Measurements from ENCODE around the gene SPAG16.
"Not testable (repeated sequence)": the region's sequence is repeated elsewhere in the genome, so short reads cannot be mapped to it uniquely, and the experiment has no call there.

SPAG16 gene

DNA sequence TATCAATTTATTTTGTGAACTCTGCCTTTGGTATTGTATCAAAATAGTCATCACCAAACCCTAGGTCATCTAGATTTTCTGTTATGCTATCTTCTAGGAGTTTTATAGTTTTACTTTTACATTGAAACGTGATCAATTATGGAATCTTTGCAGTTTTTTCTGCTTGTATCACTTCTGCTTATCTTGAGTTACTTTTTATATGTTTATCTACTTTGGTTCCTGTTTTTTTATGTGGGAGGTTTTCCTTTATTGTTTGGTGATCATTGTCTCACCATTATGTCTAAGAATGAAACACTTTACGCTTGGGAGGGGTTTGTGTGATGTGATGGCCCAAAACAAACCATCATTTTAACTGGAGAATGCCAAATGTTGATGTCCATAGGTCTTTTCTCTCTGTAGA, 261.2 kb downstream of the SPAG16 start:
- no peak for DNase-seq (ENCODE audit: low read depth)

DNA sequence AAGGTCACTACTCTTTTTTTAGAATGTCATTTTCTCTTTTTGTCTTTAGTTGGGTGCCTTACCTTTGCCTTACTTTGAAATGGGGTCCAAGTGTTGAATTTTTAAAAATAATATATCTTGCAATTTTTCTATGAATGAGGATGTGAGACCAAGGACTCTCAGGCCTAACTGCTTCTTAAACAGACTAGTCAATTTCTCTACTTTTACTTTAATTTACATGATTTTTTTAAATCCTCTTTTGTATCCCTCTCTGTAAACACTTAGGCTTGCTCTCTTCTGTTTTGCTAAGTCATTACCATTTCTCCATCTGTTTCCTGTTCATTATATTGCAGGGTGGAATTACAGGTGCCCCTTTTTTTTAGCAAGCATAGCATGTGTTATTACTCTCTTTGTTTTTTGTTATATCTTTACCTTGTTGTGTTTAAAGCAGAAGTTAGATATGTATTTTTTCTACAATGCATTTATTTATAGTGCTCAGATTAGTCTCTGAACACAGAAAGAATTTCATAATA, 261.8 kb downstream of the SPAG16 start:
- no peak for DNase-seq (ENCODE audit: low read depth)

DNA sequence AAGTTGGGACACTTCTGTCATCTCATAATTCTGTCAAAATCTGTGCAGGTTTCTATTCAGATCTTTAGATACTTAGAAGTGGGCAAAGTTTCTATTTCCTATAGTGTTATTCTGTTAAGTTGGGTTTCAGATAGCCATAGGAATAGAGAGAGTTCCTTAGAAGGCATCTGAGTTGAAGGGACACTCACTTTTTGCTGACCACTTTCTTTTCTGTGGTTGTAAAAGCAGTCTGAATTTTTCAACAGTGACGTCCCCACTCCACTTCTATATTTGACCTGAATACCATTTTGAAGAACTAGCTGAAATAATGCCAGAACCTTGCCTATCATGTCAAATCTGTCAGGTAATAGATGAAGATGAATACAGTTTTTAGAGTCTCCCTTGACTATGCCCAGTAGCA, 267.3 kb downstream of the SPAG16 start:
- no peak for DNase-seq (ENCODE audit: low read depth)

DNA sequence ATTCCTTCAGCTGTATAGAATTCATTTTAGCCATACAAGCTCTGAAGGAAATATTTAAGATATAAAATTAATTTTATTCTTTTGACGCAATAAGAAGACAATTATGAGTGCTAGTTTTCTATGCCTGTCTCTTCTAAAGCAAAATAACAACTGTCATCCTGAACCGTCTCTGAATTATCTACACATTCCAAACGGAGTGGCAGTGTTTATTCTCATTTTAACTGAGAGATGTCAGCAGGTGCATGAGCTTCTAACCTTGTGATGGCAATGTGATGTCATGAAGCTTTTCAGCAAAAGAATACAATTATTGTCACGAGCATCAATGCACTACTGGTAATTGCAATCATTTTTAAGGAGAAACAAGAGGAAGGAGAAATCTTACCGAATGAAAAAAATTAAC, 274.8 kb downstream of the SPAG16 start:
- DNase-seq (ENCODE audit: low read depth), result no peak

DNA sequence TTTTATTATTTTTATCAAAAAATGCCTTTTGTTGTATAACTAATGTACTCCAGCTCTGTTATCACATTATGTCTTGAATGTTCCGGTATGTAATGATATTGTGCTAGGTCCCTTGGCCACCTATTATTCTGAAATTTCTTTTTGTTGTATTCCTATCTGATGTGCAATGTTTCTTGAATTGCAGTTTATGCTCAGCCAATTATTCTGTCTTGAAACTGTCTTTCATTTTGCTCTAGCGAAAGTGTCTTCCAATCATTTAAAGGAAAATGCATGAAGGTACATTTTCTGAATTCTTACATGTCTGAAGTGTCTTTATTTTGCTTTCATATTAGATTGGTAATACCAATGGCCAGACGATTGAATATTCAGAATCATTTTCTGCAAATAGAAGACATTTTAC, 277.5 kb downstream of the SPAG16 start:
- no peak for DNase-seq (ENCODE audit: low read depth)

DNA sequence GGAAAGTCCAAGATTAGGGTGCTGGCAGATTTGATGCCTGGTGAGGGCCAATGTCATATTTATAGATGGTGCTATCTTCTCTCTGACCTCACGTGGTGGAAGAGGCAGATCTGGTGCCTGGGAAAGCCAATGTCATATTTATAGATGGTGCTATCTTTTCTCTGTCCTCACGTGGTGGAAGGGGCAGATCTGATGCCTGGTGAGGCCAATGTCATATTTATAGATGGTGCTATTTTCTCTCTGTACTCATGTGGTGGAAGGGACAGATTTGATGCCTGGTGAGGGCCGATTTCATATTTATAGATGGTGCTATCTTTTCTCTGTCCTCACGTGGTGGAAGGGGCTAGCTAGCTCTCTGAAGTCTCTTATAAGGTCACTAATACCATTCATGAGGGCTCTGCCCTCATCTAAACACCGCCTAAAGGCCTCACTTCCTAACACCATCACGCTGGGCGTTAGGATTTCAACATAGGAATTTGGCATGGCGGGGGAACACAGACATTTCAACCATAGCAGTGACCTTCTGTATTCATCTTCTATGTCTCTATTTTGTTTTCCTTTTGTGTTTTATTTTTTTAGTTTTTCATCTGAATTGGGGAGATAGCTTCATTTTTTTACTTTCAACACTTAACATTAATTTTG, 278.4 kb downstream of the SPAG16 start:
- no peak for DNase-seq (ENCODE audit: low read depth)

DNA sequence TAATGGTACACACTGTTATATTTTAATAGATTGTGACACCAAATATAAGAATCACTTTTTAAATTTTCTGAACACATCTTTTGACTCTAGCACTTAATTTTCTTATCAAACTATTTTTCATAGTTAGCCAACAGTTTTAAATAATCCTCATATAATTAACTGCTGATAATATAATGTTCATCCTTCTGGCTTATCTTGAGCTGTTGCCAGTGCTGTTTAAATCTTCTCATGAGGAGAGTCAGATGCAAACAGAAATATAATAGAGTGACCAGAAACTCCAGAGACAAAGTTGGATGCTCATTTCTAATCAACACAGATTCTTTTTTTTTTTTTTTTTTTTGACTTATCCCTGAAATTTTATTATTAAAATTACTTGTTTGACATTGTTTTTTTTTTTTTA, 282.6 kb downstream of the SPAG16 start:
- DNase-seq (ENCODE audit: low read depth), result no peak

DNA sequence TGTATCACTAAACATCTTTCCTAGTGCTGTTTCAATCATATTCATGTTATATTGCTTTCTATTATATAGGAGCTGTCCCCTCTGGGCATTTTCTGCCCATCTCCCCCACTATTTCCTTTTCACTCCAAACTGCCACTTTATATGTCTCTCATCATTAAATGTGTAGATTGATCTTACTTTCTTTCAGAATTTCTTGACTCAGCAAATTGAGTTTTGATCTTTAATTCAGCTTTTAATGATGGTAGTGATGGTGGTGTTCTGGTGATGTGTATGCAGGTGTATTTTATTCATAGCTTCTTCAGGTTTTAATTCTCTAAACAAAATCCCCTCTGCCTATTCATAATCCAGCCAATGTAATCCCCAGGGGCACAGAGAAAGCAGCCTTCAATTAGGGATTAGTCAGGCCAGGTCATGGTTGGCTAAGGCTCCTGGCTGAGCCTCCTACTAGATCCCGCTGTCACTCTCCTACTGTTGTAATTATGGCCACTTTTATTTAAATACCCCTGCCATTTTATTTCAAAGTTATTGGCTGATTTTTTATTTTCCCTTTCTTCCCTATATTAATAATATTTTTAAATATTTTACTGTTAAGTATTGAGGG, 325.4 kb downstream of the SPAG16 start:
- no peak for DNase-seq (ENCODE audit: low read depth)

DNA sequence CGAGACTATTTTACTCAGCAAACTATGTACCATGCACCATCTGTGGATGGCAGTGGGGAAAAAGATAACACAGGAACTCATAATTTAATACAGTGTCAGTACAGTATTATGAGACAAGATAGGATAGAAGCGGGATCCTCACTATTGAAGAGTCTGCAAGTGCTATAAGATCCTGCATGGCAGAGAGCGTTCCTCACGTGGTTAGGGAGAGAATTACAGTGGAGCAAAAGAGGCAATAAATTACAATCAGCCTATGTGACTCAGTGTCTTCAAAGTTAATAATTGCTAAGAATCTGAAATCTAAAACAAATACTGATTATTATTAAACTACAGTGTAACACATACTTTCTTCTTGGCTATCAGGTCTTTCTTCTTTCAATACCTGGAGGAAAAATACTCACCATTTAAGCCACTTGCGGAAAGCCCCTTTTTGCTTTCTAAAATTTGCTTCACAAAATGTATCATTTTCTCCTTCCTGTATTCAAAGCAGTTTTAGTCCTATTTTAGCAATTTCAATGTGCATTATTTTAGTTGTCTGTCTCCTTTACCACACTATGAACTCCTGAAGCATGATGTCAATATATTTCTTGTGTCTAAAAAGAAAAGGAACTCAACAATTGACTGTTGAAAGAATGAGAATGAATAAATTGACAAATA, 342.9 kb downstream of the SPAG16 start:
- DNase-seq (ENCODE audit: low read depth), result no peak

DNA sequence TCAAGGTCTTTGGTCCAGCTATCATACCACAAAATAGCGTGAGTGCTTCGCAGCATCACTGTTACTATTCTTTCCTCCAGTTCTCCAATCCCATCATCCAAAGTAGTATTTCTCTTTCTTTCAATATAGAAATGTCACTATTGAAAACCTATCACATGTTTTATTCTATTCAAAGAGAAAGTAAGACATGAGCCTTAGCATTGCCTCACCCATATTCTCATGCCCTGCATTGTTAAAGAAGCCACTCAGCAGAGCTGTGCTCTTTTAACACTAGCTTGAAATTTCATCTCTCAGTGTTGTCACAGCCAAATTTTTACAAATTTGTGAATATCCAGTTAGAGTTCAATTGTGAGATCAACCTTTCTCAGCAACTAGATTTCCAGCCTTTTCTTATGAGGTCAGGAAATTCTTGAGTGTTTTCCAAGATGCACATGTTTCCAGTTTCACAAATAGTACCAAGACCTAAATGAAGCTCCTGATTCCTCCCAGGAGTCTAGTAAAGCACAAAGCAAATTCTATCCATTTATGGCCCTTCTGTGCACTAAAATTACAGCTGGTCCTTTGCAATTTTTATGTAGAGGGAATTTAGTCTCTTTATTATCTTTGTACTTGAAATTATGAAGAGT, 343.7 kb downstream of the SPAG16 start:
- no peak for DNase-seq (ENCODE audit: low read depth)

DNA sequence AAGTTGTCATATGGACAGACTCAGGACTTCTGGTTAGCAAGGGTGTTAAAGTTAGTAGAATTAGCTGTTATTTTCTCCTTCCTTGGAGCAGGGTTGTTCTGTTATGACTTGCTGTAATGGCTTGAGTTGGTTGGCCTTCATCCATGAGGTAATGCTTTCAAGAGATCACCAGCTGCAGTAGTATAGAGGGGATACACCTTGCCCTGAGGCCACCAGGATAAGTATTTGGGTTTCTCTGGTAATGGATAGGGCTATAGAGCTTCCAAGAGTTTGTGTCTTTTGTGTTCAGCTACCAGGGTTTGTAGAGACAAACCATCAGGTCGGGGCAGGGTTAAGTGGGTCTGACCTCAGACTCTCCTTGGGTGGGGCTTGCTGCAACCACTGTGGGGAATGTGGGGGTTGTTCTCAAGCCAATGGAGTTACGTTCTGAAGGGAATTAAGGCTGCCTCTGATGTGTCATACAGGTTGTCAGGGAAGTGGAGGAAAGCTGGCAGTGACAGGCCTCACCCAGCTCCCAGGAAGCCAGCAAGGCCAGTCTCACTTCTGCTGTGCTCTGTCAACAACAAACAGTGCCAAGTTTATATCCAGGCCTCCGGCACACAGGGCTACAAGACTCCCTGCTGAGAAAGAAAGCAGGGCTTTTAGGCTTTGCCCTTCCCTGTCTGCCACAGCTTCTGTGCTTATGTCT, 356.6 kb downstream of the SPAG16 start:
- DNase-seq (ENCODE audit: low read depth), result no peak

DNA sequence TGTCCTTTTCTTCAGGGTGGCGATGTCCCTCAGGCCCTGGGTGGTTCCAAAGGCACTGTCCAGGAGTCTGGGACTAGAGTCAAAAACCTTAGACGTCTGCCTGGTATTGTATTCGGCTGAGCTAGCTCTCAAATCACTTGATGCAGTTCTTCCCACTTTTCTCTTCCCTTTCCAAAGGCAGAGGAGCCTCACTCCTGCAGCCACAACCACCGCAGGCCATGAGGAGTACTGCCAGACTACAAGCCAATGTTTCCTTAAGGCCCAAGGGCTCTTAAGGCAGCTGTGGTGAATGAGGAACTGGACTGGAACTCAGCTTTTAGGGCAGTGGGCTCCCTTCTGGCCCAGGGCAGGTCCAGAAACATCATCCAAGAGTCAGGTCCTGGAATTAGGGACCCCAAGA, 360.7 kb downstream of the SPAG16 start:
- no peak for DNase-seq (ENCODE audit: low read depth)

DNA sequence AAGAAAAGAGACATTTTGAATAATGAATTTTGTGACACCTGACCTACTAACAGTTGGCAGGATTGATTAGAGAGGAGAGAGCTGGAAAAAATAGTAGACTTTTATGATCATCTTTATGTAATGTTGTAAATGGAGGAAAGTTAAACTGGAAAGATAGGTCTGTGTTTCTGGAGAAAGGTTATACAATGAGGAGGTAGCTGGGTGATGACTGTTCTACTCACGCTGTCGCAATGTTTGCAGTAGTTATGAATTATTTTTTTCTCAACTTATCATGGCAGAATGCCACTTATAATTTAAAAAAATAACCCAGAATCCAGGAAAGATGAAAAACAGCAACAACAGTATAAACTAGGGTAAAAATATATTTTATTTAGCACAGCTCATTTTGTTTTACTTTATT, 364.9 kb downstream of the SPAG16 start:
- no peak for DNase-seq (ENCODE audit: low read depth)

DNA sequence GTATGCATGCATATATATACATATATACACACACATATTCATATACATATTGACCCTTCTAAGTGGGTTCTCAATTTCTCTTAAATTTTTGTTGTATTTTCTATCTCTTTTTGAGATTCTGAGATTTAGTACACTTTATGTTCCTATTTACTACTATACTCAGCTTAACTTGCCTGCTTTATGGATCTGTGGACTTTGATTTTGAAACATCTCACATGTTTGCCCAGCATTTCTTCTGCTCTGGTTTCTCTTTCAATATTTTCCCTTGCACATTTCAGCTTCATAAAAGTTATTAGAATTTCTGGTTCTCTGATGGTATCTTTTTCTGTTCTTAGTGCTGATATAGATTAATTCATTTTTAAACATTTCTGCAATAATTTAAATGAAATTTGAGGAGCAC, 380.6 kb downstream of the SPAG16 start:
- DNase-seq (ENCODE audit: low read depth), result no peak

DNA sequence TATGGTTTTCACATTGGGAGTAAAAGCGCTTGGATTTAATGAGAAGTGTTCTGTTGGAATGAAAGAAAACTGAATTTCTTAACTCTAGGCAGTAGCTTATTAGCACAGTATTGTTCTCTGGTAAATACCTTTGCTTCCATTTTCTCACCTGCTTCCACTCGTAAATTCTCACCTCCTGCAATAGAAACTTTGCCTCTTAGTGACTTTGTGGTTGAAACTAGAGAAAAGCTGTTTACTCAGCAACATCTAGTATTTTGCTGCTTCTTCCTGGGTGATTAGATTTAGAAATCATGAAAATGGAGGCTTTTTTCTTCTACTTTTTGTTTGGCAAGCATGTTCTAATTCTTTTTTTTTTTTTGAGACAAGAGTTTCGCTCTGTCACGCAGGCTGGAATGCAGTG, 385.4 kb downstream of the SPAG16 start:
- DNase-seq (ENCODE audit: low read depth), result no peak

DNA sequence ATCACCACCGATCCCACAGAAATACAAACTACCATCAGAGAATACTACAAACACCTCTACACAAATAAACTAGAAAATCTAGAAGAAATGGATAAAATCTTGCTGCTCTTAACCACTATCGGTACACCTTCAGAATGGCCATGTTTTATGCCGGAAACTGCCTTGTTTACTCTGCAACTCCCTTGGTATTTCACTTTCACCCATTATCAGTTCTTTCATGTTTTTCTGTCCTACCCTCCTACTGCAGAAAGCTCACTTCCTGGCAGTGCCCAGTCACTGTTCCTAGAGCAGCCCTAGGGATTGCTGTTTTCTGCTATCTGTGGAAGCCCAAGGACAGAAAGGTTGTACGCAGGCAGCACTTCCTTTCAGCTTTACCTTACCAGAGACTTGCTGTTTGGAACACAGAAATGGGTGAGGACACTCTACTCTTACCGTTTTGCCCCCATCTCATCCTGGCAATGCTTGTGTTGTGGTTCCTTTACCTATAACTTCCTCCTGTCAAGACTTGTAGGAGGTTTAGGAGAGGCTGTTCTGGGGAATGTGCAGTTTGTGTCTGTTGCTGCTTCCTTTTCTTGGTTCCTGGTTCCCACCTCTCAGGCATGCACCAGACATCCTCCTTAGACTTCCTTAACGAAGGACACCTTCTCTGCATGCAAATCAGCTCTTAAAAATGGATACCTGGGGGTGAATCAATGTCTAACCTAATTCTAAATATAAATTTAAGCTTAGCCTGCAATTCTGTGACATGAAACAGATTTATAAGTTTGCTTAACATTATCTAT, 394.4 kb downstream of the SPAG16 start:
- no peak for DNase-seq (ENCODE audit: low read depth)

DNA sequence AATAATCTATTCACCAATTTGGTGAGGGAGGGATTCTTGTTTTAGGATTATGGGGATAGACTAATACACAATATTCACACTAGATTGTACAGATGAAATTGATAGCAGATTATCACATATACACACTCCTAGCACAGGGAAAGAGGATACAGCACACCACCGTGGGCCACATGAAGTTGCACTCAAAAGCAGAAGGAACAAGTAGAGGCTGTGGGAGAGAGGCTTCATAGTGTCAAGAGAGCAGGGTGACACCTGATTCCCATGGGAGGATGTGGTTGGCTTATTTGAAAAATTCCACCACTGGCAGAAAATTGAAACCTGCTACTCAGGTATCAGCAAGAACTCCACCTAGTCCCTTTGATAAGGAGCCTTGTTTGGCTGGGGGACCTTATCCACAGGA, 395.6 kb downstream of the SPAG16 start:
- no peak for DNase-seq (ENCODE audit: low read depth)

DNA sequence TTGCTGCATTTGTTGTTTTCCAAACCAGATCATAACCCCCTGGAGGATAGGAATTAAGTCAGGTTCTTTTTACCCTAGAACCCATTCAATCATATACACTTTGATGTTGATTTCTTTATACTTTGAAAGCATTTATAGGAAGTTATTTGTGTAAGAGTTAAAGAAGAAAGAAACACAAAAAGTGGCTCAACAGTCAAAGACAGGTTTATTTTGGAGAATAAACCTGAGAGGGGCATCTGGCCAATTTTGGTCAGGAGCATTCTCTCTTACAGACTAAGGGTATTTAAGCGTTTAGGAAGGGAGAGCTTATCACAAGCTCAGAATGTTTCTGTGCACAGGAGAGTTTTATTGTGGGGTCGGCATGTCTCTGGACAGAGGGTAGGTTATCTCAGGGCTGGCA, 398.0 kb downstream of the SPAG16 start:
- DNase-seq (ENCODE audit: low read depth), result no peak

DNA sequence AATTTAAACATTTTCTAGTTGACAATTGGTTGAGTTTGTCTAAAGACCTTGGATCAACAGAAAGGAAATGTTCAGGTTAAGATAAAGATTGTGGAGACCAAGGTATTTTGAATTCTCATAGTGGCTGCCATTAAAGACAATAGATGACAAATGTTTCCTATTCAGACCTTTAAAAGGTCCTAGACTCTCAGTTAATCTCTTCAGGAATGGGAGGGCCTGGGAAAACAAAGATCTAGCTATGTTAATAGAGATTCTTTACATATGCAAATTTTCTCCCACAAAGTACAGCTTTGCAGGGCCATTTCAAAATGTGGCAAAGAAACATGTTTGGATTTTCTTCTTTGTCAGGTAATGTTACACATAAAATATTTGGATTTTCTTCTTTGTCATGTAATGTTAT, 403.9 kb downstream of the SPAG16 start:
- no peak for DNase-seq (ENCODE audit: low read depth)

DNA sequence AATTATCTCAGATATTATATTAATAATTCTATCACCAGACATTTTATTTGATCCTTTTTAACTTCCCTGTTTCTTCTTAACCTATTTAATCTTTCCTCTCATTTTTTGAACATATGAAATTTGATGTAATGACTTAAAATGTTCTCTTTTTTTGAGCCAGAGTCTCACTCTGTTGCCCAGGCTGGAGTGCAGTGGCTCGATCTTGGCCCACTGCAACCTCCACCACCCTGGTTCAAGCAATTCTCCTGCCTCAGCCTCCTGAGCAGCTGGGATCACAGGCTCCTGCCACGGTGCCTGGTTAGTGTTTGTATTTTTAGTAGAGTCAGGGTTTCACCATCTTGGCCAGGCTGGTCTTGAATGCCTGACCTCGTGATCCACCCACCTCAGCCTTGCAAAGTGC, 404.6 kb downstream of the SPAG16 start:
- not testable (repeated sequence) for DNase-seq (ENCODE audit: low read depth)

DNA sequence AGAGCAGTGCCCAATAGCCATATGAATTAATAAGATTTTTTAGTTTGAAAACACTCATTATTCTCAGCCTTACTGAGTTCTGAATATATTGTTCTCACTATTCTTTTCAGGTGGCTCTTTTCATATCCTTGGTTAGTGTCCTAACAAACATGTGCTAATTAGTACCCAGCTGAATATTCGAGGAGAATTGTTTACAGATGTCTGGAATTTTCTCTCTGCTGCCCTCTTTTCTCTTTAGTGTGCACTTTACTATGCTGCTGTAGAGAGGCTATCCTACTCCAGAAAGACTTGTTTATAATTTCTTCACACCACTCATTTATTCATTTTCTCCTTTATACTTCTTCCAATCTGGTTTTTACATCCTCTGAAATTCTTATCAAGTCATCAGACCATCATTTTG, 405.3 kb downstream of the SPAG16 start:
- DNase-seq (ENCODE audit: low read depth), result no peak

DNA sequence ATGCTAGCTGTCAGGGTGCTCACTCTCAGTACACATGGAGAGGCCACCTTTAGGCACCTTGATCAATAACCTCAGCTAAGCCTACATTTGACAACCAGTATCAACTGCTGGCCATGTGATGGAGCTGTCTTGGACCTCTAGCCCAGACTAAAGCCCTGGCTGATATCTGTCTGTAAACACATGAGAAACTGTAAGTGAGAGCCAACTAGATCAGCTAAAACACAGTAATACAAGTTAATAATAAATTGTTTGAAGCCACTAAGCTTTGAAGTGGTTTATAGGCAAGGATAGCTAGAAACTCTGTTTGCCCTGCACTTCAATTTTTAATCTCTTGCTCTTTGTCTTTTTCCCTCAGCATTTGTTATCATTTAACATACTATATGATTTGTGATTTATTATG, 407.1 kb downstream of the SPAG16 start:
- no peak for DNase-seq (ENCODE audit: low read depth)

Data from fibroblast of gingiva (primary cell).